ENCODE results near the gene EIF4ENIF1. TPM values are rescaled to one million over a fixed set of nuclear protein-coding genes. Genes with fewer than 3 reads are reported as not detected.
"Not testable (repeated sequence)": the region's sequence is repeated elsewhere in the genome, so short reads cannot be mapped to it uniquely, and the experiment has no call there.

Gene EIF4ENIF1
- total RNA-seq, 1 donor: 13.4 TPM

- Histone ChIP-seq H3K4me2 (ENCODE audit: insufficient read depth, low read length) (no peak overlapping the region), H3K4me1 (ENCODE audit: insufficient read depth, low read length) (peaks cover 16% of the 10 kb centered on the region), H3K9me3 (ENCODE audit: low read depth, low read length) (no peaks in the 10 kb centered on the region), H3K4me3 (ENCODE audit: insufficient read depth, low read length) (no peak overlapping the region), H3K36me3 (ENCODE audit: insufficient read depth, low read length) (no peaks in the 10 kb centered on the region), H3K27ac (ENCODE audit: low read depth, low read length) (no peak overlapping the region), H3K79me2 (ENCODE audit: insufficient read depth, low read length) (no peaks in the 10 kb centered on the region), H4K20me1 (ENCODE audit: insufficient read depth, low read length) (no peaks in the 10 kb centered on the region), H3K27me3 (ENCODE audit: insufficient read depth, low read length) (no peaks in the 10 kb centered on the region), H2AFZ (ENCODE audit: low read length) (no peak overlapping the region)
- TF ChIP-seq CTCF (IDR thresholded peaks at IDR 0.05; ENCODE audit: extremely low read depth, low read depth, low read length): no peak
- peak; percentile 53 for DNase-seq (ENCODE audit: insufficient read length, low spot score, missing footprints)
These were observed 42.4 kb upstream of the EIF4ENIF1 start for GRCh38 chr22:31532060-31532459.

GRCh38 chr22:31530823-31531195, 41.2 kb upstream of the EIF4ENIF1 start:
- TF ChIP-seq CTCF (IDR thresholded peaks at IDR 0.05; ENCODE audit: extremely low read depth, low read depth, low read length): no peak
- Histone ChIP-seq H3K9me3 (ENCODE audit: low read depth, low read length) (no peaks in the 10 kb centered on the region), H3K36me3 (ENCODE audit: insufficient read depth, low read length) (no peaks in the 10 kb centered on the region), H3K4me2 (ENCODE audit: insufficient read depth, low read length) (peak overlapping the region; percentile 64), H3K79me2 (ENCODE audit: insufficient read depth, low read length) (peaks cover 2% of the 10 kb centered on the region), H3K27ac (ENCODE audit: low read depth, low read length) (peak overlapping the region; percentile 51), H4K20me1 (ENCODE audit: insufficient read depth, low read length) (no peaks in the 10 kb centered on the region), H2AFZ (ENCODE audit: low read length) (peak overlapping the region; percentile 2), H3K27me3 (ENCODE audit: insufficient read depth, low read length) (no peaks in the 10 kb centered on the region), H3K4me3 (ENCODE audit: insufficient read depth, low read length) (no peak overlapping the region), H3K4me1 (ENCODE audit: insufficient read depth, low read length) (peaks cover 16% of the 10 kb centered on the region)
- peak; percentile 49 for DNase-seq (ENCODE audit: insufficient read length, low spot score, missing footprints)

- Histone ChIP-seq H2AFZ (ENCODE audit: low read length) (no peak overlapping the region), H3K9me3 (ENCODE audit: low read depth, low read length) (no peaks in the 10 kb centered on the region), H3K36me3 (ENCODE audit: insufficient read depth, low read length) (no peaks in the 10 kb centered on the region), H4K20me1 (ENCODE audit: insufficient read depth, low read length) (no peaks in the 10 kb centered on the region), H3K4me1 (ENCODE audit: insufficient read depth, low read length) (peaks cover 12% of the 10 kb centered on the region), H3K27ac (ENCODE audit: low read depth, low read length) (no peak overlapping the region), H3K4me3 (ENCODE audit: insufficient read depth, low read length) (no peak overlapping the region), H3K4me2 (ENCODE audit: insufficient read depth, low read length) (no peak overlapping the region), H3K79me2 (ENCODE audit: insufficient read depth, low read length) (peaks cover 2% of the 10 kb centered on the region), H3K27me3 (ENCODE audit: insufficient read depth, low read length) (no peaks in the 10 kb centered on the region)
- DNase-seq (ENCODE audit: insufficient read length, low spot score, missing footprints): no peak
- TF ChIP-seq CTCF (IDR thresholded peaks at IDR 0.05; ENCODE audit: extremely low read depth, low read depth, low read length): no peak
These were observed 36.6 kb upstream of the EIF4ENIF1 start for GRCh38 chr22:31526270-31526669.

GRCh38 chr22:31524132-31524531, 34.5 kb upstream of the EIF4ENIF1 start:
- DNase-seq (ENCODE audit: insufficient read length, low spot score, missing footprints); H3K9me3 ChIP-seq (ENCODE audit: low read depth, low read length): not testable (repeated sequence)

More at GRCh38 chr22:31524132-31524531, 34.5 kb upstream of the EIF4ENIF1 start:
- not testable (repeated sequence) for H3K4me2 ChIP-seq (ENCODE audit: insufficient read depth, low read length); H3K4me1 ChIP-seq (ENCODE audit: insufficient read depth, low read length); H2AFZ ChIP-seq (ENCODE audit: low read length); H3K4me3 ChIP-seq (ENCODE audit: insufficient read depth, low read length); H3K36me3 ChIP-seq (ENCODE audit: insufficient read depth, low read length); H3K79me2 ChIP-seq (ENCODE audit: insufficient read depth, low read length); H3K27me3 ChIP-seq (ENCODE audit: insufficient read depth, low read length); H3K27ac ChIP-seq (ENCODE audit: low read depth, low read length); H4K20me1 ChIP-seq (ENCODE audit: insufficient read depth, low read length)
